ENCODE results near the gene FNIP2.

- TF ChIP-seq HDAC2 (IDR thresholded peaks at IDR 0.05) (no peak), POLR2A (conservative IDR thresholded peaks at IDR 0.05) (no peak)
Observed at GRCh38 chr4:158860856-158861255, 92.0 kb downstream of the FNIP2 start.

Measured in K562 (cell line).